ENCODE measurements around the gene NOS3. TPM values are rescaled to one million over a fixed set of nuclear protein-coding genes. Genes with fewer than 3 reads are reported as not detected.
A peak's percentile ranks its signal among the peaks of the same experiment; 100 is the strongest.

The NOS3 gene
- total and polyA plus RNA-seq, 2 of the 13 experiments (the other 11 are each of a cell fraction or from before 2014, with no cell fraction given), result 3.7 to 7.5 TPM

DNA sequence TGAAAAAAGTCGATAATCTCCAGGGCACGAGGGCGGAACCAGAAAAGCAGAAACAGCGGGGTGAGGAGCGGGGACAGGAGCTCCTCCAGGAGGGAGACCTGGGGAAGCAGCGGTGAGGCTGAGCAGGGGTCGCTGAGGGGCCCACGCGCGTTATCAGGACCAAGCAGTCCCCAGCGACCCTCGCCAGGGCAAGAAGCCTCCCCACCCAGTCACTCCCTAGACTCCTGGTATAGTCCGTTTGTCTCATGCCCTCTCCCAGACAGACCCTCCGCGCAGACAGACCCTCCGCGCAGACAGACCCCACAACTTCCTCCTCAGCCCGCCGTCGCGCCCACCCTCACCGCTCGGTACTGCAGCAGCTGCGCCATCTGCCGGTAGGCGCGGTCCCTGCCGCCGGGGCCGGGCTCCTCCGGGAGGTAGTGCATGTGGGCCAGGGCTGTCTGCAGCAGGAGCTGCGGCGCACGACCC lies 27.2 kb downstream of the NOS3 start (continued):
- TF ChIP-seq, protein P1, sequence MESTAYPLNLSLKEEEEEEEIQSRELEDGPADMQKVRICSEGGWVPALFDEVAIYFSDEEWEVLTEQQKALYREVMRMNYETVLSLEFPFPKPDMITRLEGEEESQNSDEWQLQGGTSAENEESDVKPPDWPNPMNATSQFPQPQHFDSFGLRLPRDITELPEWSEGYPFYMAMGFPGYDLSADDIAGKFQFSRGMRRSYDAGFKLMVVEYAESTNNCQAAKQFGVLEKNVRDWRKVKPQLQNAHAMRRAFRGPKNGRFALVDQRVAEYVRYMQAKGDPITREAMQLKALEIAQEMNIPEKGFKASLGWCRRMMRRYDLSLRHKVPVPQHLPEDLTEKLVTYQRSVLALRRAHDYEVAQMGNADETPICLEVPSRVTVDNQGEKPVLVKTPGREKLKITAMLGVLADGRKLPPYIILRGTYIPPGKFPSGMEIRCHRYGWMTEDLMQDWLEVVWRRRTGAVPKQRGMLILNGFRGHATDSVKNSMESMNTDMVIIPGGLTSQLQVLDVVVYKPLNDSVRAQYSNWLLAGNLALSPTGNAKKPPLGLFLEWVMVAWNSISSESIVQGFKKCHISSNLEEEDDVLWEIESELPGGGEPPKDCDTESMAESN (CRISPR knock-in tag; conservative IDR thresholded peaks at IDR 0.05), result 0 out of 2 replicates have a peak, but pooled peaks have one; percentile 48
- TF ChIP-seq PCBP1 (IDR thresholded peaks at IDR 0.05; ENCODE audit: borderline replicate concordance, low read depth, low read length) (0 out of 2 replicates have a peak, but pooled peaks have one; percentile 49), AFF4 (CRISPR knock-in tag; IDR thresholded peaks at IDR 0.05) (no peak), ETV5 (CRISPR knock-in tag; IDR thresholded peaks at IDR 0.05; ENCODE audit: borderline replicate concordance) (peak; percentile 33; the same call in 1 of the 2 replicates), NR0B2 (CRISPR knock-in tag; IDR thresholded peaks at IDR 0.05) (peak; percentile 78; the same call in 1 of the 2 replicates), THAP11 (CRISPR knock-in tag; IDR thresholded peaks at IDR 0.05) (peak; percentile 70), ZNF768 (CRISPR knock-in tag; IDR thresholded peaks at IDR 0.05) (peak; percentile 41; the same call in 1 of the 2 replicates), STAG1 (CRISPR knock-in tag; IDR thresholded peaks at IDR 0.05) (peak; percentile 74), LBX2 (CRISPR knock-in tag; IDR thresholded peaks at IDR 0.05; ENCODE audit: borderline replicate concordance) (no peak), CEBPB (IDR thresholded peaks at IDR 0.05; ENCODE audit: borderline replicate concordance, low read depth, low read length) (no peak), KDM2A (CRISPR knock-in tag; IDR thresholded peaks at IDR 0.05; ENCODE audit: borderline replicate concordance, low read depth) (peak; percentile 67), ZFP91 (CRISPR knock-in tag; IDR thresholded peaks at IDR 0.05; ENCODE audit: borderline replicate concordance) (peak; percentile 30; the same call in 1 of the 2 replicates), ZFP36L2 (CRISPR knock-in tag; IDR thresholded peaks at IDR 0.05) (0 out of 2 replicates have a peak, but pooled peaks have one; percentile 66), MAZ (IDR thresholded peaks at IDR 0.05; ENCODE audit: borderline replicate concordance, low read depth, low read length) (peak; percentile 43; the same call in 1 of the 2 replicates), MAZ (CRISPR knock-in tag; IDR thresholded peaks at IDR 0.05; ENCODE audit: low read depth) (no peak)
- TF ChIP-seq, protein P2, sequence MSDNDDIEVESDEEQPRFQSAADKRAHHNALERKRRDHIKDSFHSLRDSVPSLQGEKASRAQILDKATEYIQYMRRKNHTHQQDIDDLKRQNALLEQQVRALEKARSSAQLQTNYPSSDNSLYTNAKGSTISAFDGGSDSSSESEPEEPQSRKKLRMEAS (IDR thresholded peaks at IDR 0.05), result peak; percentile 76; the same call in 1 of the 2 replicates
- TF ChIP-seq, protein P3, sequence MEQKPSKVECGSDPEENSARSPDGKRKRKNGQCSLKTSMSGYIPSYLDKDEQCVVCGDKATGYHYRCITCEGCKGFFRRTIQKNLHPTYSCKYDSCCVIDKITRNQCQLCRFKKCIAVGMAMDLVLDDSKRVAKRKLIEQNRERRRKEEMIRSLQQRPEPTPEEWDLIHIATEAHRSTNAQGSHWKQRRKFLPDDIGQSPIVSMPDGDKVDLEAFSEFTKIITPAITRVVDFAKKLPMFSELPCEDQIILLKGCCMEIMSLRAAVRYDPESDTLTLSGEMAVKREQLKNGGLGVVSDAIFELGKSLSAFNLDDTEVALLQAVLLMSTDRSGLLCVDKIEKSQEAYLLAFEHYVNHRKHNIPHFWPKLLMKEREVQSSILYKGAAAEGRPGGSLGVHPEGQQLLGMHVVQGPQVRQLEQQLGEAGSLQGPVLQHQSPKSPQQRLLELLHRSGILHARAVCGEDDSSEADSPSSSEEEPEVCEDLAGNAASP (CRISPR knock-in tag; IDR thresholded peaks at IDR 0.05; ENCODE audit: borderline replicate concordance), result 0 out of 2 replicates have a peak, but pooled peaks have one; percentile 43
